Thoracic aorta (tissue), 2 donors: ENCODE results near the gene ITGBL1. TPM values are rescaled to one million over a fixed set of nuclear protein-coding genes. Genes with fewer than 3 reads are reported as not detected.

Experiments
- ATAC-seq: fragments of 150-250 bp; one replicate; pipeline ENCODE4 v1.8.0; 2017; ENCODE audit warnings: low read depth; ENCODE audit not compliant: insufficient number of reproducible peaks, low FRiP score
- DNase-seq: peaks from one replicate; pipeline ENCODE4 v3.0.0-alpha.2; 2020; ENCODE audit warnings: low spot score
- H3K27ac ChIP-seq, 2 donors: fragments of 200-600 bp; sonication (generic); 1 replicate in 1 of 2; 2 replicates in 1 of 2; pipeline ENCODE4 v1.5.1; 2016; ENCODE audit warnings: mild to moderate bottlenecking in 2 of 2, moderate library complexity in 2 of 2
- H3K27me3 ChIP-seq: fragments of 200-600 bp; sonication (generic); replicated peaks from 2 replicates; pipeline ENCODE4 v1.6.0; 2016; ENCODE audit warnings: mild to moderate bottlenecking; ENCODE audit not compliant: insufficient read depth
- H3K36me3 ChIP-seq: fragments of 200-600 bp; sonication (generic); one replicate; pipeline ENCODE4 v1.5.1; 2016
- H3K4me1 ChIP-seq, 2 donors: fragments of 200-600 bp; sonication (generic); 1 replicate in 1 of 2; 2 replicates in 1 of 2; pipeline versions ENCODE4 v1.5.1 to v1.6.0; 2016; ENCODE audit warnings: low read depth in 2 of 2, mild to moderate bottlenecking in 1 of 2; ENCODE audit not compliant: control insufficient read depth in 1 of 2
- H3K4me3 ChIP-seq: fragments of 200-600 bp; sonication (generic); 2 replicates; pipeline ENCODE4 v1.5.1; 2016; ENCODE audit warnings: mild to moderate bottlenecking
- H3K9me3 ChIP-seq: fragments of 200-600 bp; sonication (generic); 2 replicates; pipeline ENCODE4 v1.5.1; 2016
- total RNA-seq, 2 donors: library from RNA; depleted of rRNA; stranded (reverse); fragments of >200 nt; gene quantifications; one replicate each; pipeline versions ENCODE4 v1.1.0 to v1.2.3, GENCODE V29; 2016
- TF ChIP-seq, protein P1 (sequence below): fragments of 200-600 bp; sonication (generic); IDR thresholded peaks from one replicate; pipeline ENCODE4 v1.5.1; 2019; ENCODE audit warnings: antibody characterized with exemption

ITGBL1 gene
- total RNA-seq, 2 donors from 2014 or later, result 179 to 224 TPM

DNA sequence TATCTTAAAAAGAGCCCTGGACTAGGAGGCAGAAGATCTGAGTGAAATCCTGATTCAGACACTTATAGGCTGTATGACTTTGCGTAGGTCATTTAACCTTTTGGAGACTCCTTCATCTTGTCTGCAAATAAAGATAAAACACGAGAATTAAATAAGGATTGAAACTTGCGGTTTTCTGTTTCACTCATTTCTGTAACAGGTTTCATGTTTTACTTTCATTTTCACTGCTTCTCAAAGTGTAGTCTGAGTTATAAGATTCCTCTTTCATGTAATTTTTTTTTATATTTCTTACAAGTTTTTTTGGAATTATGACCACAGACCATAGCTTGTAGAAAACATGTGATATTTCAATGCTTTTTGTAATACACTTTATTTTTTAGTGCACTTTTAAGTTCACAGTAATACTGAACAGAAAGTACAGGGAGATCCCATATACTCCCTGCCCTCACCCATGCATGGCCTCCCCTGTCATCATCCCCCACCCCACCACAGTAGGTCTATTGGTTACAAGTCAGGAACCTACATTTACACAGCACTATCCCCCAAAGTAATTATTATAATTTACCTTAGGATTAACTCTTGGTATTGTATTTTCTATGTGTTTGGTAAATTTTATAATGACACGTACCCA, 174.6 kb downstream of the ITGBL1 start:
- Histone ChIP-seq H3K27me3 (no peaks in the 10 kb centered on the region), H3K4me1 (peaks cover 16 to 32% of the 10 kb centered on the region in 2 donors), H3K9me3 (no peaks in the 10 kb centered on the region), H3K4me3 (peak overlapping the region; percentile 73), H3K36me3 (no peaks in the 10 kb centered on the region), H3K27ac (peak overlapping the region; percentile 70)
- DNase-seq, result no peak
- peak; percentile 26 for ATAC-seq
- TF ChIP-seq, protein P1, sequence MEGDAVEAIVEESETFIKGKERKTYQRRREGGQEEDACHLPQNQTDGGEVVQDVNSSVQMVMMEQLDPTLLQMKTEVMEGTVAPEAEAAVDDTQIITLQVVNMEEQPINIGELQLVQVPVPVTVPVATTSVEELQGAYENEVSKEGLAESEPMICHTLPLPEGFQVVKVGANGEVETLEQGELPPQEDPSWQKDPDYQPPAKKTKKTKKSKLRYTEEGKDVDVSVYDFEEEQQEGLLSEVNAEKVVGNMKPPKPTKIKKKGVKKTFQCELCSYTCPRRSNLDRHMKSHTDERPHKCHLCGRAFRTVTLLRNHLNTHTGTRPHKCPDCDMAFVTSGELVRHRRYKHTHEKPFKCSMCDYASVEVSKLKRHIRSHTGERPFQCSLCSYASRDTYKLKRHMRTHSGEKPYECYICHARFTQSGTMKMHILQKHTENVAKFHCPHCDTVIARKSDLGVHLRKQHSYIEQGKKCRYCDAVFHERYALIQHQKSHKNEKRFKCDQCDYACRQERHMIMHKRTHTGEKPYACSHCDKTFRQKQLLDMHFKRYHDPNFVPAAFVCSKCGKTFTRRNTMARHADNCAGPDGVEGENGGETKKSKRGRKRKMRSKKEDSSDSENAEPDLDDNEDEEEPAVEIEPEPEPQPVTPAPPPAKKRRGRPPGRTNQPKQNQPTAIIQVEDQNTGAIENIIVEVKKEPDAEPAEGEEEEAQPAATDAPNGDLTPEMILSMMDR, result no peak

DNA sequence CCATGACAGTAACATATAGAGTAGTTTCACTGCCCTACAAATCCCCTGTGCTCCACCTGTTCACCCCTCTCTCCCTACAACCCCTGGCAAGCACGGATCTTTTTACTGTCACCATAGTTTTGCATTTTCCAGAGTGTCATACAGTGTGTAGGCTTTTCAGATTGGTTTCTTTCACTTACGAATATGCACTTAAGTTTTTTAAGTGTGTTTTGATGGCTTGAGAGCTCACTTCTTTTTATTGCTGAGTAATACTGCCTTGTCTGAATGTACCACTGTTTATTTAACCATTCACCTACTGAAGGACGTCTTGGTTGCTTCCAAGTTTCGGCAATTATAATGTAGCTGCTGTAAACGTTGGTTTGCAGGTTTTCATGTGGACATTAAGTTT, 175.1 kb downstream of the ITGBL1 start:
- ATAC-seq (no peak), DNase-seq (no peak)
- no peaks in the 10 kb centered on the region for H3K27me3 ChIP-seq
- peaks cover 16 to 32% of the 10 kb centered on the region in 2 donors for H3K4me1 ChIP-seq
- TF ChIP-seq, protein P1, result no peak
- H3K36me3 ChIP-seq, result no peaks in the 10 kb centered on the region
- H3K9me3 ChIP-seq, result no peaks in the 10 kb centered on the region
- H3K27ac ChIP-seq, result peak overlapping the region; percentile 70
- H3K4me3 ChIP-seq, result peak overlapping the region; percentile 73

DNA sequence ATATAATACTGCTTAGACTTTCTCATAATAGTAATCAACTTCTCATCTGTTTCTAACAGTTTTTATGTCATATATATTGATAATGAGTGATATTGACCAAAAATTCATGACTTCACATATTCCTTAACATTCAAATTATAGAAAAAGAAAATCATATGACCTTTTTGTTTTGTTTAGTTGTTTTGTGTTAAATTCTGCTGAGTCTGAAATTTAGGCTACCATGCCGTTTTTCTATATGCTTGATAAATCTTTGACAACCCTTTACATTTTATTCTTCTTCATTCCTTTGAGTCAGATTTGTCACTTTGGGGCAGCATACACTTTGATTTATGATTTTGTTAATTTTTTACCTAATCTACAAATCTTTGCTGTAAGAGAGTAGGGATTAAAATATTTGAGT, 176.4 kb downstream of the ITGBL1 start:
- H3K4me3 ChIP-seq, result no peak overlapping the region
- ATAC-seq, result no peak
- H3K4me1 ChIP-seq, result peaks cover 11 to 26% of the 10 kb centered on the region in 2 donors
- H3K27ac ChIP-seq, result no peak overlapping the region
- TF ChIP-seq, protein P1, result no peak
- no peak for DNase-seq
- H3K36me3 ChIP-seq, result no peaks in the 10 kb centered on the region
- no peaks in the 10 kb centered on the region for H3K27me3 ChIP-seq
- H3K9me3 ChIP-seq, result no peaks in the 10 kb centered on the region

DNA sequence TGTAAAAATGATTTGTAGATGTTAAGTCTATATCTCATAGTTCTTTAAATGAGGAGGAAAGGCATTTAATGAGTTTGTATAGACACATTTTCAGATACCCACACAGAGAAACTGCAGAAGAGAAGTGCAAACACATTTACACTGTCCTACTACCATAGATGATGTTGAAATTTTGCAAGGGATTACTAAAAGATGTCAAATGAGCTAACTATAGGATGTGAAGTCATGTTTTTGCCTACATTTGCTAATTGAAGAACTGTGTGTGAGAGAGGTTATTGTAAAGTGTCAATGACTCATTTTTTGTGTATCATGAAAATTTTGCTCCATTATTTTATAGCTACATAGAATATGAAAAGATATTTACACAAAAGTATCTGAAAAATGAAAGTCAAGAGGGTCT, 178.9 kb downstream of the ITGBL1 start:
- Histone ChIP-seq H3K4me3 (no peak overlapping the region), H3K36me3 (no peaks in the 10 kb centered on the region), H3K27me3 (no peaks in the 10 kb centered on the region), H3K27ac (no peak overlapping the region), H3K4me1 (peaks cover 2 to 4% of the 10 kb centered on the region in 2 donors), H3K9me3 (no peaks in the 10 kb centered on the region)
- DNase-seq (no peak), ATAC-seq (no peak)
- TF ChIP-seq, protein P1, result no peak

DNA sequence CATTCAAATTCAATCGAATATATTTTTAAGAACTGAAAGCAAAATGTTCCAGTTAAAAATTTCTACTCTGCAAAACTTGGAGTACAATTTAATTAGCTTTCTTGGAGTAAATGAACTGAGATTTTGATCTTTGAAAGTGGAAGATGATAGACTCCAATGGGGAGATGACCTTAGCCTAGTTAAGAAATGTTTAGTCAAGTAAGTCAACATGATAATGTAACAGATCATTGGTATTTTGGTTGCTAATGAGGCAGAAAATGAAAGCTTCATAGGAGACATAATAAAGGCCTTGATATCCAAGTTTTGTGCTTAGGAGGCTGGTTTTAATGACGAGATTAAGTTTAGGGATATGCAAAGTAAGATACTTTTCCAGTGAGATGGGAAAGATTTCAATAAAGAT, 181.7 kb downstream of the ITGBL1 start:
- no peak for DNase-seq
- Histone ChIP-seq H3K4me1 (no peaks in the 10 kb centered on the region), H3K36me3 (no peaks in the 10 kb centered on the region), H3K27ac (no peak overlapping the region), H3K4me3 (no peak overlapping the region), H3K9me3 (no peaks in the 10 kb centered on the region), H3K27me3 (no peaks in the 10 kb centered on the region)
- no peak for ATAC-seq
- TF ChIP-seq, protein P1, result no peak
